ENCODE data around the gene CLIP2. TPM values are rescaled to one million over a fixed set of nuclear protein-coding genes. Genes with fewer than 3 reads are reported as not detected.
"Not testable (repeated sequence)": the region's sequence is repeated elsewhere in the genome, so short reads cannot be mapped to it uniquely, and the experiment has no call there.

The CLIP2 gene
- total RNA-seq, 1 donor from 2014 or later: 26.5 TPM

- H3K27ac Mint-ChIP-seq (ENCODE audit: unreplicated experiment): no peak overlapping the region
- no peaks in the 10 kb centered on the region for H3K9me3 Mint-ChIP-seq
- H3K27me3 Mint-ChIP-seq (ENCODE audit: low read depth): no peaks in the 10 kb centered on the region
- H3K4me3 Mint-ChIP-seq: no peak overlapping the region
- H3K4me1 Mint-ChIP-seq: peaks cover 4% of the 10 kb centered on the region
- peak; percentile 87 for DNase-seq (ENCODE audit: low read depth, low spot score)
- peak; percentile 97 for TF ChIP-seq CTCF (conservative IDR thresholded peaks at IDR 0.05)
- no peaks in the 10 kb centered on the region for H3K36me3 Mint-ChIP-seq (ENCODE audit: low read depth)
These were observed 128.3 kb downstream of the CLIP2 start for GRCh38 chr7:74417419-74417971.

- Mint-ChIP-seq H3K27ac (ENCODE audit: unreplicated experiment) (no peak overlapping the region), H3K9me3 (no peaks in the 10 kb centered on the region), H3K4me1 (peaks cover 4% of the 10 kb centered on the region), H3K4me3 (no peak overlapping the region), H3K36me3 (ENCODE audit: low read depth) (no peaks in the 10 kb centered on the region), H3K27me3 (ENCODE audit: low read depth) (no peaks in the 10 kb centered on the region)
- TF ChIP-seq CTCF (conservative IDR thresholded peaks at IDR 0.05): no peak
- no peak for DNase-seq (ENCODE audit: low read depth, low spot score)
These were observed 128.9 kb downstream of the CLIP2 start for GRCh38 chr7:74418076-74418475.

GRCh38 chr7:74418538-74418937 is 129.3 kb downstream of the CLIP2 start:
- Mint-ChIP-seq H3K4me3 (no peak overlapping the region), H3K9me3 (no peaks in the 10 kb centered on the region), H3K4me1 (peaks cover 4% of the 10 kb centered on the region), H3K27me3 (ENCODE audit: low read depth) (no peaks in the 10 kb centered on the region), H3K27ac (ENCODE audit: unreplicated experiment) (no peak overlapping the region), H3K36me3 (ENCODE audit: low read depth) (no peaks in the 10 kb centered on the region)
- no peak for TF ChIP-seq CTCF (conservative IDR thresholded peaks at IDR 0.05)
- DNase-seq (ENCODE audit: low read depth, low spot score): no peak

GRCh38 chr7:74419232-74419631 is 130.0 kb downstream of the CLIP2 start:
- H3K27me3 Mint-ChIP-seq (ENCODE audit: low read depth); H3K36me3 Mint-ChIP-seq (ENCODE audit: low read depth); H3K9me3 Mint-ChIP-seq; H3K27ac Mint-ChIP-seq (ENCODE audit: unreplicated experiment); H3K4me3 Mint-ChIP-seq; DNase-seq (ENCODE audit: low read depth, low spot score); H3K4me1 Mint-ChIP-seq: not testable (repeated sequence)

- Mint-ChIP-seq H3K27me3 (ENCODE audit: low read depth) (no peaks in the 10 kb centered on the region), H3K4me1 (peaks cover 4% of the 10 kb centered on the region), H3K9me3 (no peaks in the 10 kb centered on the region), H3K4me3 (no peak overlapping the region), H3K27ac (ENCODE audit: unreplicated experiment) (no peak overlapping the region), H3K36me3 (ENCODE audit: low read depth) (no peaks in the 10 kb centered on the region)
- no peak for DNase-seq (ENCODE audit: low read depth, low spot score)
- TF ChIP-seq CTCF (conservative IDR thresholded peaks at IDR 0.05): no peak
These were observed 130.8 kb downstream of the CLIP2 start for GRCh38 chr7:74420006-74420405.

GRCh38 chr7:74424291-74424880 is 135.2 kb downstream of the CLIP2 start:
- Mint-ChIP-seq H3K4me1 (no peaks in the 10 kb centered on the region), H3K27me3 (ENCODE audit: low read depth) (no peaks in the 10 kb centered on the region), H3K36me3 (ENCODE audit: low read depth) (no peaks in the 10 kb centered on the region), H3K4me3 (no peak overlapping the region), H3K27ac (ENCODE audit: unreplicated experiment) (peak overlapping the region; percentile 27), H3K9me3 (no peaks in the 10 kb centered on the region)
- DNase-seq (ENCODE audit: low read depth, low spot score): no peak
- TF ChIP-seq CTCF (conservative IDR thresholded peaks at IDR 0.05): no peak
